CD4-positive, alpha-beta T cell (primary cell): ENCODE measurements around the gene VTA1. TPM values are rescaled to one million over a fixed set of nuclear protein-coding genes. Genes with fewer than 3 reads are reported as not detected.

Experiments
- ATAC-seq: fragments of 200-7000 bp; cut with Tn5 transposase; one replicate; pipeline ENCODE4 v1.10.0; 2022; ENCODE audit warnings: mild to moderate bottlenecking; ENCODE audit not compliant: poor library complexity
- CTCF ChIA-PET: fragments of 350-600 bp; sonication (Branson Sonifier 250); formaldehyde crosslinking; loops from one replicate; lab custom pipeline; 2021; ENCODE audit warnings: antibody characterized with exemption, inconsistent platforms; lab: Charles Lee
- POLR2A ChIA-PET: fragments of 350-600 bp; sonication (Branson Sonifier 250); formaldehyde crosslinking; loops from one replicate; lab custom pipeline; 2021; ENCODE audit warnings: antibody characterized with exemption, inconsistent platforms; lab: Charles Lee
- DNase-seq, 14 experiments: peaks; one replicate each; pipeline ENCODE4 v3.0.0-alpha.2; 2013 to 2020; ENCODE audit warnings: mixed read lengths in 2 of 14
- H3K27ac ChIP-seq, 2 donors: one replicate each; pipeline versions ENCODE4 v1.5.1 to v1.7.0; 2013; ENCODE audit warnings: low read length in 2 of 2, low read depth in 1 of 2, mild to moderate bottlenecking in 1 of 2
- H3K27me3 ChIP-seq, 2 experiments: 1 replicate in 1 of 2; 2 replicates in 1 of 2; pipeline versions ENCODE4 v1.6.1 to v1.7.0; 2013; ENCODE audit warnings: low read length in 2 of 2, control low read depth in 1 of 2, mild to moderate bottlenecking in 1 of 2, moderate library complexity in 1 of 2; ENCODE audit not compliant: insufficient read depth in 2 of 2, control insufficient read depth in 1 of 2
- H3K36me3 ChIP-seq: one replicate; pipeline ENCODE4 v1.6.1; 2013; ENCODE audit warnings: low read length, control low read depth; ENCODE audit not compliant: insufficient read depth
- H3K4me1 ChIP-seq: one replicate; pipeline ENCODE4 v1.6.1; 2013; ENCODE audit warnings: low read length, control low read depth; ENCODE audit not compliant: insufficient read depth
- H3K4me3 ChIP-seq: one replicate; pipeline ENCODE4 v1.5.1; 2013; ENCODE audit warnings: mild to moderate bottlenecking, low read length, moderate library complexity
- H3K9me3 ChIP-seq, 2 experiments: 1 replicate in 1 of 2; 2 replicates in 1 of 2; pipeline versions ENCODE4 v1.6.1 to v1.7.0; 2013; ENCODE audit warnings: low read length in 2 of 2, mild to moderate bottlenecking in 2 of 2, control low read depth in 1 of 2, moderate library complexity in 1 of 2; ENCODE audit not compliant: control insufficient read depth in 1 of 2, insufficient read depth in 1 of 2
- H3K27ac Mint-ChIP-seq: one replicate; pipeline ENCODE4 v1.8.0; 2020; ENCODE audit warnings: mixed read lengths
- H3K27me3 Mint-ChIP-seq: one replicate; pipeline ENCODE4 v1.8.0; 2021; ENCODE audit warnings: mixed read lengths
- H3K36me3 Mint-ChIP-seq: one replicate; pipeline ENCODE4 v1.8.0; 2021; ENCODE audit warnings: low read depth, mixed read lengths
- H3K4me1 Mint-ChIP-seq: one replicate; pipeline ENCODE4 v1.8.0; 2021; ENCODE audit warnings: low read depth, mixed read lengths
- H3K4me3 Mint-ChIP-seq: one replicate; pipeline ENCODE4 v1.8.0; 2020; ENCODE audit warnings: mild to moderate bottlenecking, mixed read lengths
- H3K9me3 Mint-ChIP-seq: one replicate; pipeline ENCODE4 v1.8.0; 2020; ENCODE audit warnings: mixed read lengths
- intact Hi-C, 2 experiments: fragments of 100-400 bp; cut with DNase I in 1 of 2; cut with micrococcal nuclease in 1 of 2; formaldehyde crosslinking; loops; one replicate each; pipeline versions ENCODE4 v1.15.1 to v1.9.0; 2023 to 2025; cut with DNase I, micrococcal nuclease
- total RNA-seq, 174 experiments: library from RNA in 2 of 174; stranded (reverse) in 2 of 174; gene quantifications; one replicate each; pipeline ENCODE4 v1.2.3 and lab custom pipeline; 2021 to 2026
- TF ChIP-seq, protein P1 (sequence below): fragments of 200-600 bp; IDR thresholded peaks from one replicate; pipeline ENCODE4 v1.8.0; 2022; ENCODE audit warnings: antibody characterized with exemption, mild to moderate bottlenecking

Gene VTA1
- total RNA-seq, 2 experiments from 2014 or later, result 13.5 to 18.0 TPM

DNA sequence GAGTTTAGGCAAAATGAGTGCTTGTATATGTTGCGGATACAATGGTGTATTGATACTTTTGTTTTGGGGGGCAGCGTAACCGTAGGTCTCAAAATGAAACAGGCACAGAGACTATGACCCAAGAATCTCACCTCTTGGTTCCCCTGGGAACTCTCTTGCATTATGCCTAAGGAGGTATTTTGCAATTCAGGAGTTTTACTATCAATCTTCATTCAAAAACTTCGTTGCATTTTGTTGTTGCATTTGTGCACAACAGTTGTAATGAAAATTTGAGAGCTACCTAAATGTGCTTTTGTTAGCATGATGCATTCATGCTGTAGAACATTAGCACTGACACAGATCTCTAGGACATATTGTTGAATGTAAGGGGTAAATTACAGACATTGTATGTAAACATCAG is 18.2 kb downstream of the VTA1 start:
- TF ChIP-seq, protein P1, sequence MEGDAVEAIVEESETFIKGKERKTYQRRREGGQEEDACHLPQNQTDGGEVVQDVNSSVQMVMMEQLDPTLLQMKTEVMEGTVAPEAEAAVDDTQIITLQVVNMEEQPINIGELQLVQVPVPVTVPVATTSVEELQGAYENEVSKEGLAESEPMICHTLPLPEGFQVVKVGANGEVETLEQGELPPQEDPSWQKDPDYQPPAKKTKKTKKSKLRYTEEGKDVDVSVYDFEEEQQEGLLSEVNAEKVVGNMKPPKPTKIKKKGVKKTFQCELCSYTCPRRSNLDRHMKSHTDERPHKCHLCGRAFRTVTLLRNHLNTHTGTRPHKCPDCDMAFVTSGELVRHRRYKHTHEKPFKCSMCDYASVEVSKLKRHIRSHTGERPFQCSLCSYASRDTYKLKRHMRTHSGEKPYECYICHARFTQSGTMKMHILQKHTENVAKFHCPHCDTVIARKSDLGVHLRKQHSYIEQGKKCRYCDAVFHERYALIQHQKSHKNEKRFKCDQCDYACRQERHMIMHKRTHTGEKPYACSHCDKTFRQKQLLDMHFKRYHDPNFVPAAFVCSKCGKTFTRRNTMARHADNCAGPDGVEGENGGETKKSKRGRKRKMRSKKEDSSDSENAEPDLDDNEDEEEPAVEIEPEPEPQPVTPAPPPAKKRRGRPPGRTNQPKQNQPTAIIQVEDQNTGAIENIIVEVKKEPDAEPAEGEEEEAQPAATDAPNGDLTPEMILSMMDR, result no peak
- intact Hi-C loops, result no loop called here
- Mint-ChIP-seq H3K27me3 (no peaks in the 10 kb centered on the region), H3K36me3 (peaks cover 48% of the 10 kb centered on the region), H3K9me3 (no peaks in the 10 kb centered on the region), H3K27ac (no peak overlapping the region), H3K4me1 (peaks cover 42% of the 10 kb centered on the region), H3K4me3 (no peak overlapping the region)
- H3K36me3 ChIP-seq, result peaks cover 29% of the 10 kb centered on the region
- no peak overlapping the region for H3K4me3 ChIP-seq
- ATAC-seq (no peak), DNase-seq (no peak)
- POLR2A ChIA-PET, result interaction anchor here (1.0 kb wide), 1 partner anchor 18 kb away, joined by 4 read pairs; the partner anchor contains the start of genes NMBR and VTA1
- no peaks in the 10 kb centered on the region for H3K27me3 ChIP-seq
- peaks cover 3% of the 10 kb centered on the region for H3K4me1 ChIP-seq
- no peaks in the 10 kb centered on the region for H3K9me3 ChIP-seq
- H3K27ac ChIP-seq, result no peak overlapping the region
- CTCF ChIA-PET, result interaction anchor here (0.8 to 1.4 kb wide), 2 partner anchors 9 to 26 kb away, joined by 3 to 4 read pairs; no protein-coding TSS in a partner anchor

DNA sequence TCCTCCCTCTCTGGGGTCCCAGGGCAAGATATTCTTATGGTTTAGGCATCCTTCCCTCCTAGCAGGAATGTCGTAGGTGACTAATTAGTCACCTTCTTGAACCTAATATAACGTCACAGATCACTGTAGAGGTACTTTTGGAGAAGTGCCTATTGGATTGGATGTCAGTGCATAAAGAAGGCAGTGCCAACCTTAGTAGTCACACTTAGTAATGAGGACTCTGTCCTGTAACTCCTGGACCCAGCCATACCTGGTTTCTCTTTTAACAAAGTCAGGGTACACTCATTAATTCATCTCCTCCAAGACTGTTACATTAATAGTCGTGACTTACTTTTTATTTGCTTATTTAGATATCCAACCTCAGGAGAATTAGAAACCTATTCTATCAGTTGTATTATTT is 20.0 kb downstream of the VTA1 start:
- no peak overlapping the region for H3K27ac Mint-ChIP-seq
- CTCF ChIA-PET, result no interaction called here
- POLR2A ChIA-PET, result no interaction called here

GRCh38 chr6:142167486-142167885 is 20.4 kb downstream of the VTA1 start:
- POLR2A ChIA-PET, result no interaction called here
- ATAC-seq (no peak), DNase-seq (no peak)
- Histone ChIP-seq H3K27ac (no peak overlapping the region), H3K9me3 (no peaks in the 10 kb centered on the region), H3K4me1 (no peaks in the 10 kb centered on the region), H3K27me3 (no peaks in the 10 kb centered on the region), H3K4me3 (no peak overlapping the region), H3K36me3 (peaks cover 46% of the 10 kb centered on the region)
- CTCF ChIA-PET, result no interaction called here
- peaks cover 28% of the 10 kb centered on the region for H3K4me1 Mint-ChIP-seq
- TF ChIP-seq, protein P1, result no peak
- H3K9me3 Mint-ChIP-seq, result no peaks in the 10 kb centered on the region
- intact Hi-C loops, result no loop called here
- H3K27me3 Mint-ChIP-seq, result no peaks in the 10 kb centered on the region
- H3K27ac Mint-ChIP-seq, result no peak overlapping the region
- H3K4me3 Mint-ChIP-seq, result no peak overlapping the region
- peaks cover 69% of the 10 kb centered on the region for H3K36me3 Mint-ChIP-seq

More for the DNA sequence above, 20.0 kb downstream of the VTA1 start:
- H3K36me3 Mint-ChIP-seq, result peaks cover 65% of the 10 kb centered on the region
- Histone ChIP-seq H3K27me3 (no peaks in the 10 kb centered on the region), H3K36me3 (peaks cover 41% of the 10 kb centered on the region), H3K9me3 (no peaks in the 10 kb centered on the region), H3K27ac (no peak overlapping the region), H3K4me1 (no peaks in the 10 kb centered on the region), H3K4me3 (no peak overlapping the region)
- H3K9me3 Mint-ChIP-seq, result no peaks in the 10 kb centered on the region
- TF ChIP-seq, protein P1, result no peak
- ATAC-seq (no peak), DNase-seq (no peak)
- H3K4me1 Mint-ChIP-seq, result peaks cover 32% of the 10 kb centered on the region
- no peak overlapping the region for H3K4me3 Mint-ChIP-seq
- no peaks in the 10 kb centered on the region for H3K27me3 Mint-ChIP-seq
- intact Hi-C loops, result no loop called here
